ENCODE measurements around the gene FAM89B.

The FAM89B gene

DNA sequence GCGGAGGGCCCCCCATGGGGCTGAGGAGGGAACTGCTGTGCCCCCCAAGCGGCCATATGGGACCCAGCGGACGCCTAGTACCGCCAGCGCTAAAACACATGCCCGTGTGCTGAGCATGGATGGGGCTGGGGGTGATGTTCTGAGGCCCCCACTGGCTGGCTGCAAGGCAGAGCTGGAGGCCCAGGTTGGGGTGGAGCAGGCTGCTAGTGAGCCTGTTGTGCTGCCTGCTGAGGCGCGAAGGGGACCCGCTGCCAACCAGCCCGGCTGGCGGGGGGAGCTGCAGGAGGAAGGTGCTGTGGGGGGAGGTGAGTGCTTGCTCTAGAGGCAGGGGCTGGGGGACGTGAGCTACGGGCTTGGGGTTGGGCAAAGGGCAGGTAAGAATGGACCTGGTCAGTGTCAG, 46.4 kb downstream of the FAM89B start:
- Histone ChIP-seq H3K27ac (ENCODE audit: low read depth, low read length) (no peak overlapping the region), H3K36me3 (ENCODE audit: control insufficient read depth in 1 of 2, insufficient read depth in 2 of 2, low read length in 2 of 2) (peaks cover 27 to 62% of the 10 kb centered on the region in 2 donors), H3K9me3 (ENCODE audit: control insufficient read depth in 1 of 2, low read length in 2 of 2) (no peaks in the 10 kb centered on the region), H3K9ac (ENCODE audit: low read depth in 1 of 2, low read length in 2 of 2) (no peak overlapping the region), H3K27me3 (ENCODE audit: control insufficient read depth in 1 of 2, insufficient read depth in 2 of 2, low read length in 2 of 2) (no peaks in the 10 kb centered on the region), H3K4me1 (ENCODE audit: control insufficient read depth in 1 of 2, insufficient read depth in 2 of 2, low read length in 2 of 2) (peaks cover 10 to 15% of the 10 kb centered on the region in 2 donors), H3K4me3 (ENCODE audit: low read depth in 1 of 2, low read length in 2 of 2) (no peak overlapping the region)

DNA sequence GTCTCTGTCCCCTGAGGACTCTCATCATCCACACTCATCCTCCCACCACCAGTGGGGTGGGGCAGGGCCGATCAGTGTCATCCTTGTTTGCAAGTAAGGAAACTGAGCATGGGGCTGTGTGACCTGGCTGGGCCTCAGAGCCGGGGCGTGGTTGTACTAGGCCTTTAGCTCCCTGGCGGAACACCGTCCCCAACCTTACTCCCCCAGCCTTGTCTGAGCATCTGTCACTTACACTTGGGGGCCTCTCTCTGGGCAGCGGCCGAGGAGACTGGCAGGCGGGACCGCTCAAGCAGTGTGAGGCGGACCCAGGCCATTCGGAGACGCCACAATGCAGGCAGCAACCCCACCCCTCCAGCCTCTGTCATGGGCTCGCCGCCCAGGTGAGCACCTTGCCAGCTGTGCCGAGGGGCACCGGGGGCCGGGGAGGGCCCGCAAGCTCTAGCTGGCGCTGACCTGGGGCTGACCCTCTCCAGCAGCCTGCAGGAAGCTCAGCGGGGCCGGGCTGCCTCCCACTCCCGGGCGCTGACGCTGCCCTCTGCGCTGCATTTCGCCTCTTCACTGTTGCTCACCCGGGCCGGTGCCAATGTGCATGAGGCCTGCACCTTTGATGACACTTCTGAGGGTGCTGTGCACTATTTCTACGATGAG, 47.1 kb downstream of the FAM89B start:
- Histone ChIP-seq H3K9ac (ENCODE audit: low read depth in 1 of 2, low read length in 2 of 2) (no peak overlapping the region), H3K9me3 (ENCODE audit: control insufficient read depth in 1 of 2, low read length in 2 of 2) (no peaks in the 10 kb centered on the region)

GRCh38 chr11:65620666-65621065, 48.3 kb downstream of the FAM89B start:
- Histone ChIP-seq H3K27ac (ENCODE audit: low read depth, low read length) (no peak overlapping the region), H3K36me3 (ENCODE audit: control insufficient read depth in 1 of 2, insufficient read depth in 2 of 2, low read length in 2 of 2) (peaks cover 33 to 79% of the 10 kb centered on the region in 2 donors), H3K4me1 (ENCODE audit: control insufficient read depth in 1 of 2, insufficient read depth in 2 of 2, low read length in 2 of 2) (peaks cover 10 to 15% of the 10 kb centered on the region in 2 donors), H3K9ac (ENCODE audit: low read depth in 1 of 2, low read length in 2 of 2) (no peak overlapping the region), H3K9me3 (ENCODE audit: control insufficient read depth in 1 of 2, low read length in 2 of 2) (no peaks in the 10 kb centered on the region), H3K27me3 (ENCODE audit: control insufficient read depth in 1 of 2, insufficient read depth in 2 of 2, low read length in 2 of 2) (no peaks in the 10 kb centered on the region), H3K4me3 (ENCODE audit: low read depth in 1 of 2, low read length in 2 of 2) (no peak overlapping the region)

More for the DNA sequence above, 47.1 kb downstream of the FAM89B start:
- Histone ChIP-seq H3K36me3 (ENCODE audit: control insufficient read depth in 1 of 2, insufficient read depth in 2 of 2, low read length in 2 of 2) (peaks cover 31 to 68% of the 10 kb centered on the region in 2 donors), H3K4me3 (ENCODE audit: low read depth in 1 of 2, low read length in 2 of 2) (no peak overlapping the region), H3K4me1 (ENCODE audit: control insufficient read depth in 1 of 2, insufficient read depth in 2 of 2, low read length in 2 of 2) (peaks cover 10 to 15% of the 10 kb centered on the region in 2 donors), H3K27me3 (ENCODE audit: control insufficient read depth in 1 of 2, insufficient read depth in 2 of 2, low read length in 2 of 2) (no peaks in the 10 kb centered on the region), H3K27ac (ENCODE audit: low read depth, low read length) (no peak overlapping the region)

DNA sequence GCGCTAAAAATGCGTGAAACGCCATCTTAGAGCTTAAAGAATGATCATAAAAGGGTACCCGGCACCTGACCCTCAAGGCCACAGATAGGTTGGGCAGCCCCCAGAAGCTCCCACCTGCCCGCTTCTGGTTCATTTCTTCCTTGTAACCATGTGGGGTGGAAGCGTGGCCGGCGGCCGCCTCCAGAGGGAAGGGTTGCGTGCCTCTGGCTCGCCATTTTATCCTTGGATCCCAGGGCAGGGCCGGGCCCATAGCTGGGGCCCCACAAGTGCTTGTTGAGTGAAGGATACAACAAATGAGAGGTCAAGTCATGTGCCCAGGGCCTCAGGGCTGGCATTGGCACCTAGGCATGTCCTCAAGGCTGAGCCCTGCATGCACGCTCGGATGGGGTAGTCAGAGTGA, 49.1 kb downstream of the FAM89B start:
- no peaks in the 10 kb centered on the region for H3K9me3 ChIP-seq (ENCODE audit: control insufficient read depth in 1 of 2, low read length in 2 of 2)
- H3K27ac ChIP-seq (ENCODE audit: low read depth, low read length): no peak overlapping the region
- H3K4me1 ChIP-seq (ENCODE audit: control insufficient read depth in 1 of 2, insufficient read depth in 2 of 2, low read length in 2 of 2): peaks cover 8 to 12% of the 10 kb centered on the region in 2 donors
- no peak overlapping the region for H3K9ac ChIP-seq (ENCODE audit: low read depth in 1 of 2, low read length in 2 of 2)
- H3K36me3 ChIP-seq (ENCODE audit: control insufficient read depth in 1 of 2, insufficient read depth in 2 of 2, low read length in 2 of 2): peaks cover 38 to 87% of the 10 kb centered on the region in 2 donors
- no peak overlapping the region for H3K4me3 ChIP-seq (ENCODE audit: low read depth in 1 of 2, low read length in 2 of 2)
- no peaks in the 10 kb centered on the region for H3K27me3 ChIP-seq (ENCODE audit: control insufficient read depth in 1 of 2, insufficient read depth in 2 of 2, low read length in 2 of 2)

- peaks cover 43 to 92% of the 10 kb centered on the region in 2 donors for H3K36me3 ChIP-seq (ENCODE audit: control insufficient read depth in 1 of 2, insufficient read depth in 2 of 2, low read length in 2 of 2)
- H3K27ac ChIP-seq (ENCODE audit: low read depth, low read length): no peak overlapping the region
- H3K9me3 ChIP-seq (ENCODE audit: control insufficient read depth in 1 of 2, low read length in 2 of 2): no peaks in the 10 kb centered on the region
- H3K4me1 ChIP-seq (ENCODE audit: control insufficient read depth in 1 of 2, insufficient read depth in 2 of 2, low read length in 2 of 2): peaks cover 3 to 6% of the 10 kb centered on the region in 2 donors
- H3K4me3 ChIP-seq (ENCODE audit: low read depth in 1 of 2, low read length in 2 of 2): no peak overlapping the region
- no peaks in the 10 kb centered on the region for H3K27me3 ChIP-seq (ENCODE audit: control insufficient read depth in 1 of 2, insufficient read depth in 2 of 2, low read length in 2 of 2)
- H3K9ac ChIP-seq (ENCODE audit: low read depth in 1 of 2, low read length in 2 of 2): no peak overlapping the region
Observed at GRCh38 chr11:65622011-65622410, 49.7 kb downstream of the FAM89B start.

DNA sequence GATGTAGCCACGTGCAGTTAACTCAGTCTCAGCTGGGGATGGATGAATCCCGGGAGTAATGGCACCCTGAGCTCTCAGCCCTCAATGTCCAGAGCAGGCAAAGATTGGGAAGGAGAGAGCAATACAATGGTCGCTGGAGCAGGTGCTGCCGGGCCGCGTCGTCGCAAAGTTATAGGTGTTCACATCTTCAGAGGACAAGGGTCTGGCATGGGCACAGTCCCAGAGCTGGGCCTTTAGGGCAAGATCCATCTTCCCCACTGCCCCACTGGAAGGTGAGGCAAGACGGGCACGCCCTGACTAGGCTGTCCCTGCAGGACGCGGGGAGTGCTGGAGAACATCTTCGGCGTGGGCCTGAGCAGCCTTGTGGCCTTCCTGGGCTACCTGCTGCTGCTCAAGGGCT, 50.8 kb downstream of the FAM89B start:
- no peaks in the 10 kb centered on the region for H3K9me3 ChIP-seq (ENCODE audit: control insufficient read depth in 1 of 2, low read length in 2 of 2)
- peaks cover 40 to 92% of the 10 kb centered on the region in 2 donors for H3K36me3 ChIP-seq (ENCODE audit: control insufficient read depth in 1 of 2, insufficient read depth in 2 of 2, low read length in 2 of 2)
- H3K4me3 ChIP-seq (ENCODE audit: low read depth in 1 of 2, low read length in 2 of 2): no peak overlapping the region
- H3K4me1 ChIP-seq (ENCODE audit: control insufficient read depth in 1 of 2, insufficient read depth in 2 of 2, low read length in 2 of 2): no peaks in the 10 kb centered on the region
- no peak overlapping the region for H3K27ac ChIP-seq (ENCODE audit: low read depth, low read length)
- no peaks in the 10 kb centered on the region for H3K27me3 ChIP-seq (ENCODE audit: control insufficient read depth in 1 of 2, insufficient read depth in 2 of 2, low read length in 2 of 2)
- H3K9ac ChIP-seq (ENCODE audit: low read depth in 1 of 2, low read length in 2 of 2): no peak overlapping the region
